Stimulated activated CD8-positive, alpha-beta memory T cell treated with anti-CD3 and anti-CD28 coated beads, Interleukin-7, amount 100 ng/mL, for 4 hours (primary cell): Measurements from ENCODE around the gene DCN.

Experiments used
- DNase-seq, 2 donors: peaks; one replicate each; pipeline ENCODE4 v3.0.0-alpha.2; 2020; ENCODE audit warnings: low read depth in 2 of 2

Gene DCN

GRCh38 chr12:91100906-91101305, 81.7 kb downstream of the DCN start:
- no peak for DNase-seq

- DNase-seq: no peak
Observed at GRCh38 chr12:91099836-91100235, 82.8 kb downstream of the DCN start.

- no peak for DNase-seq
Observed at GRCh38 chr12:91099341-91099740, 83.3 kb downstream of the DCN start.

GRCh38 chr12:91098941-91099340, 83.7 kb downstream of the DCN start:
- no peak for DNase-seq

GRCh38 chr12:91098461-91098860, 84.2 kb downstream of the DCN start:
- no peak for DNase-seq

GRCh38 chr12:91094957-91095356, 87.7 kb downstream of the DCN start:
- no peak for DNase-seq

GRCh38 chr12:91094032-91094662, 88.5 kb downstream of the DCN start:
- no peak for DNase-seq

- DNase-seq: no peak
Observed at GRCh38 chr12:91093341-91093740, 89.3 kb downstream of the DCN start.

GRCh38 chr12:91091916-91092715, 90.5 kb downstream of the DCN start:
- no peak for DNase-seq
